GM12865 (cell line): Measurements from ENCODE around the gene SPIN2B.
"Not testable (repeated sequence)": the region's sequence is repeated elsewhere in the genome, so short reads cannot be mapped to it uniquely, and the experiment has no call there.

Experiments used
- DNase-seq: peaks from one replicate; pipeline ENCODE4 v3.0.0; 2010; ENCODE audit warnings: low read depth
- H3K4me3 ChIP-seq: 2 replicates; pipeline ENCODE4 v1.5.1; 2011; ENCODE audit warnings: mild to moderate bottlenecking, low read depth, low read length, control low read depth
- TF ChIP-seq, protein P1 (sequence below): IDR thresholded peaks from 2 replicates; pipeline ENCODE4 v1.5.1; 2011; ENCODE audit warnings: low read length, control low read depth, low read depth, inconsistent platforms; ENCODE audit not compliant: insufficient read depth; ENCODE audit errors: missing control alignments

SPIN2B gene

GRCh38 chrX:57135287-57135686 lies 13.9 kb upstream of the SPIN2B start:
- TF ChIP-seq, protein P1, sequence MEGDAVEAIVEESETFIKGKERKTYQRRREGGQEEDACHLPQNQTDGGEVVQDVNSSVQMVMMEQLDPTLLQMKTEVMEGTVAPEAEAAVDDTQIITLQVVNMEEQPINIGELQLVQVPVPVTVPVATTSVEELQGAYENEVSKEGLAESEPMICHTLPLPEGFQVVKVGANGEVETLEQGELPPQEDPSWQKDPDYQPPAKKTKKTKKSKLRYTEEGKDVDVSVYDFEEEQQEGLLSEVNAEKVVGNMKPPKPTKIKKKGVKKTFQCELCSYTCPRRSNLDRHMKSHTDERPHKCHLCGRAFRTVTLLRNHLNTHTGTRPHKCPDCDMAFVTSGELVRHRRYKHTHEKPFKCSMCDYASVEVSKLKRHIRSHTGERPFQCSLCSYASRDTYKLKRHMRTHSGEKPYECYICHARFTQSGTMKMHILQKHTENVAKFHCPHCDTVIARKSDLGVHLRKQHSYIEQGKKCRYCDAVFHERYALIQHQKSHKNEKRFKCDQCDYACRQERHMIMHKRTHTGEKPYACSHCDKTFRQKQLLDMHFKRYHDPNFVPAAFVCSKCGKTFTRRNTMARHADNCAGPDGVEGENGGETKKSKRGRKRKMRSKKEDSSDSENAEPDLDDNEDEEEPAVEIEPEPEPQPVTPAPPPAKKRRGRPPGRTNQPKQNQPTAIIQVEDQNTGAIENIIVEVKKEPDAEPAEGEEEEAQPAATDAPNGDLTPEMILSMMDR = no peak
- no peak for DNase-seq

DNA sequence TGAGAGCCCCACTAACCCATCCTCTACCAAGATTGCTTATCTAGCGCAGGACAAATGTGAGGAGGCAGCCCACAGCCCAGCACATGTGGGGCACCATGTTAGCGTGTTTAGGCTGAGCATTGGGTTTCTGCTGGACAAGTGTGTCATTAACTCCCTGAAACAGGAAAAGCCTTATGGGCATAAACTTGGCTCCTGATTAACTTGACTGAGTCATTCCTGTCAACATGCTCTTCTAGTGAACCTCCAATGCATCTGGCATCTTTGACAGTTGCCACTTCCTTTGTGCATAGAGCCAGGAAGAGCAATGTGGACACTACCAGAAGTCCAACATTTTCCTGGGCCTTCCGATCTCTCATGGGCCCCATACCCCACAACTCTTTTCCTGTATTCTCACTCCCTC lies 13.4 kb upstream of the SPIN2B start:
- H3K4me3 ChIP-seq = no peak overlapping the region
- TF ChIP-seq, protein P1 = no peak
- no peak for DNase-seq

More at GRCh38 chrX:57135287-57135686, 13.9 kb upstream of the SPIN2B start:
- H3K4me3 ChIP-seq = no peak overlapping the region

DNA sequence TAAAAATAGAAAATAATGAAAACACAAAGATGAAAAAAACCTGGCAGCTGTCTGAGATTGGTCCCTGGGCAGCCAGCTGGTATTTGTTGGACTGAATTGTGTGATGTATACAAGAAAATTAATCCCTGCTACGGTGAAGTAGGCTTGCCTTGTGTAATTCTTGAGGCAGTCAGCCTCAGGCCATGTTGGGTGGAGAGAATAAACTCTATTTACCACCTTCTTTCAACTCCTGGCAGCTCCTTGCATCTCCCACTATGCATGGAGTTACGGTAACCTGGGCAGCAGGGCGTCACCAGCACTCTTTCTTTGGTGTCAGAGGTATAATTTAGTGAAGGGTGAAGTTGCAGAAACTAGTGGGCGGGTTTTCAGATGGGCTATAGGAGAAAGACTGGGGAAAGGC lies 12.4 kb upstream of the SPIN2B start:
- no peak for DNase-seq
- no peak overlapping the region for H3K4me3 ChIP-seq
- TF ChIP-seq, protein P1 = no peak

GRCh38 chrX:57133284-57133683 lies 11.9 kb upstream of the SPIN2B start:
- not testable (repeated sequence) for DNase-seq

DNA sequence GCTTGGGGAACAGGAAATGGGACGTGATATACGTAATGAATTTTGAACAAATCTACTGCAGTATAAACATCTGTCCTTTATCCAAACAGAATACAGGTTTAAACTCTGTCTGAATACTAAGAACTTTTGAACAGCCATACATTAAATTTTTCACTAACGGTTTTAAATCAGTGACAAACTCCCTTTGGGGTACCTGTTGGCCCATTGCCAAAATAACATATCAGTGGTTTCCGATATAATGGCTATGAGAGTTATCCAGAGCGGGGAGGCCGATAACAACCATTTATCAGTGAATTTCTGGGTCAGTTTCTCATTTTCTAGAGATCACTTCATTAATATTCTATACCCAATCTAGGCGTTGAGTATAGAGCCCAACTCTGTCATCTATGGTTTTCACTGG lies 10.7 kb upstream of the SPIN2B start:
- H3K4me3 ChIP-seq = no peak overlapping the region
- TF ChIP-seq, protein P1 = no peak
- no peak for DNase-seq

More at GRCh38 chrX:57133284-57133683, 11.9 kb upstream of the SPIN2B start:
- not testable (repeated sequence) for H3K4me3 ChIP-seq

DNA sequence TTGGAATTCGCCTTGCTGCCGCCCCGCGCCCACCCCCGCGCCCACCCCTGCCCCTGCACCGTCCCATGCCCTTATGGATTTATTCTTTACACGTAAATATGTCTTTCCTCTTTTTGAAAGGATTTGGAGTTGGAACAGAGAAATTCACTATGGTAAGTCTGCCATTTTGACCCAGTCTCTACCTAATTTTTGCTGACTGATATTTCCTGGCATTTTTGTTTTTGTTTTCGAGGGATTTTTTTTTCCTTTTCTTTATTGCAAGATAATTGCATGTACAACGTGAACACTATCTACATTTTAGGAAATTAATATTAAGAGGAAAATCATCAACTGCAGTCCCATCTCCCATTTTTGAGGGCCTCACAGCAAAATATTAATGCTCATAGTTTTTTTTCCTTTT lies 468 bp upstream of the SPIN2B start:
- no peak for DNase-seq
- peak overlapping the region; percentile 50 for H3K4me3 ChIP-seq
- TF ChIP-seq, protein P1 = no peak

GRCh38 chrX:57120619-57121161 lies 658 bp downstream of the SPIN2B start:
- peak; percentile 1 for DNase-seq
- peak overlapping the region; percentile 50 for H3K4me3 ChIP-seq

DNA sequence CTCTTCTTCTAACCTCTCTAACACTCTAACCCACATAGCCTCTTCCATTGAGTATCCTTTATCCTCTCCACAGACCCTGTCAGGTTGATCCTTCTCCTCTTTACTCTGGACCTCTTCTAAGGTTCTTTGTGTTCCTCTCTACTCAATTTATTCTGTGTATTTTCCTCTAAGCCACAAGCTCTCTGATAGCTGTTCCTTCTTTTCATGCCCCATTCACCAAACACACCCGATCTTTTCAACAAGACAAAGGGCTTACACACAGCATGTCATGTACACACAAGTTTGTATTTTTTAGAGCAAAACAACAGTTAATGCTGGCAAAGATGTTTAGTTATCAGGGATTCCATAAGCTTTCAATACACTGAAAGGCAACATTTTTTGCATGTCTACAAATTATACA lies 1.9 kb downstream of the SPIN2B start:
- no peak overlapping the region for H3K4me3 ChIP-seq
- no peak for DNase-seq
- TF ChIP-seq, protein P1 = no peak

GRCh38 chrX:57117566-57117965 lies 3.8 kb downstream of the SPIN2B start:
- DNase-seq, H3K4me3 ChIP-seq: not testable (repeated sequence)
